Measurements from ENCODE around the gene EPHA5. TPM values are rescaled to one million over a fixed set of nuclear protein-coding genes. Genes with fewer than 3 reads are reported as not detected.

Gene EPHA5
- total RNA-seq, 1 donor from 2014 or later: 1.2 TPM

GRCh38 chr4:65515646-65516045 is 154.6 kb downstream of the EPHA5 start:
- DNase-seq (ENCODE audit: extremely low spot score in 2 of 2): no peak
- Histone ChIP-seq H3K4me1 (no peaks in the 10 kb centered on the region), H3K9me3 (no peaks in the 10 kb centered on the region), H3K27ac (no peak overlapping the region), H3K36me3 (no peaks in the 10 kb centered on the region), H3K27me3 (no peaks in the 10 kb centered on the region), H3K4me3 (no peak overlapping the region)
- no peak for TF ChIP-seq POLR2A (IDR thresholded peaks at IDR 0.05)
- no peak for TF ChIP-seq POLR2AphosphoS5 (IDR thresholded peaks at IDR 0.05; ENCODE audit: insufficient read depth in 1 of 2, low read depth in 1 of 2)
- TF ChIP-seq CTCF (IDR thresholded peaks at IDR 0.05): no peak
- intact Hi-C loops (cut with DNase I): no loop called here

- intact Hi-C loops (cut with DNase I): no loop called here
- Histone ChIP-seq H3K27me3 (no peaks in the 10 kb centered on the region), H3K4me1 (no peaks in the 10 kb centered on the region), H3K36me3 (no peaks in the 10 kb centered on the region), H3K27ac (no peak overlapping the region), H3K9me3 (no peaks in the 10 kb centered on the region), H3K4me3 (no peak overlapping the region)
- DNase-seq (ENCODE audit: extremely low spot score in 2 of 2): no peak
- TF ChIP-seq POLR2AphosphoS5 (IDR thresholded peaks at IDR 0.05; ENCODE audit: insufficient read depth in 1 of 2, low read depth in 1 of 2) (no peak), POLR2A (IDR thresholded peaks at IDR 0.05) (no peak), CTCF (IDR thresholded peaks at IDR 0.05) (no peak)
Observed at GRCh38 chr4:65510976-65511375, 159.3 kb downstream of the EPHA5 start.

GRCh38 chr4:65508168-65508567 is 162.1 kb downstream of the EPHA5 start:
- no peaks in the 10 kb centered on the region for H3K36me3 ChIP-seq
- no peak overlapping the region for H3K27ac ChIP-seq
- no peaks in the 10 kb centered on the region for H3K9me3 ChIP-seq
- no peak for TF ChIP-seq POLR2AphosphoS5 (IDR thresholded peaks at IDR 0.05; ENCODE audit: insufficient read depth in 1 of 2, low read depth in 1 of 2)
- no peak for TF ChIP-seq CTCF (IDR thresholded peaks at IDR 0.05)
- TF ChIP-seq POLR2A (IDR thresholded peaks at IDR 0.05): no peak
- H3K27me3 ChIP-seq: no peaks in the 10 kb centered on the region
- no peak overlapping the region for H3K4me3 ChIP-seq
- intact Hi-C loops (cut with DNase I): no loop called here
- DNase-seq (ENCODE audit: extremely low spot score in 2 of 2): no peak
- H3K4me1 ChIP-seq: no peaks in the 10 kb centered on the region

GRCh38 chr4:65502131-65502701 is 168.1 kb downstream of the EPHA5 start:
- intact Hi-C loops (cut with DNase I): no loop called here
- H3K36me3 ChIP-seq: no peaks in the 10 kb centered on the region
- no peaks in the 10 kb centered on the region for H3K4me1 ChIP-seq
- H3K4me3 ChIP-seq: no peak overlapping the region
- no peak for DNase-seq (ENCODE audit: extremely low spot score in 2 of 2)
- H3K27ac ChIP-seq: no peak overlapping the region
- TF ChIP-seq CTCF (IDR thresholded peaks at IDR 0.05): no peak
- TF ChIP-seq POLR2A (IDR thresholded peaks at IDR 0.05): no peak
- no peak for TF ChIP-seq POLR2AphosphoS5 (IDR thresholded peaks at IDR 0.05; ENCODE audit: insufficient read depth in 1 of 2, low read depth in 1 of 2)
- H3K9me3 ChIP-seq: no peaks in the 10 kb centered on the region
- no peaks in the 10 kb centered on the region for H3K27me3 ChIP-seq

GRCh38 chr4:65498606-65499005 is 171.7 kb downstream of the EPHA5 start:
- Histone ChIP-seq H3K27me3 (no peaks in the 10 kb centered on the region), H3K27ac (no peak overlapping the region), H3K9me3 (no peaks in the 10 kb centered on the region), H3K4me3 (no peak overlapping the region), H3K36me3 (no peaks in the 10 kb centered on the region), H3K4me1 (no peaks in the 10 kb centered on the region)
- TF ChIP-seq CTCF (IDR thresholded peaks at IDR 0.05): no peak
- no peak for TF ChIP-seq POLR2A (IDR thresholded peaks at IDR 0.05)
- no peak for TF ChIP-seq POLR2AphosphoS5 (IDR thresholded peaks at IDR 0.05; ENCODE audit: insufficient read depth in 1 of 2, low read depth in 1 of 2)
- intact Hi-C loops (cut with DNase I): no loop called here
- DNase-seq (ENCODE audit: extremely low spot score in 2 of 2): no peak

All from vagina (tissue), 2 donors.